ENCODE data around the gene PAX3.

PAX3 gene

GRCh38 chr2:222257645-222258044 lies 41.2 kb downstream of the PAX3 start:
- H3K27me3 ChIP-seq (ENCODE audit: control insufficient read depth, insufficient read depth, low read length), result no peaks in the 10 kb centered on the region
- no peak overlapping the region for H3K4me3 ChIP-seq (ENCODE audit: low read depth, low read length)
- H3K9ac ChIP-seq (ENCODE audit: low read length), result no peak overlapping the region
- H3K36me3 ChIP-seq (ENCODE audit: control insufficient read depth, insufficient read depth, low read length), result no peaks in the 10 kb centered on the region
- no peaks in the 10 kb centered on the region for H3K9me3 ChIP-seq (ENCODE audit: control insufficient read depth, insufficient read depth, low read depth, low read length)
- peaks cover 16% of the 10 kb centered on the region for H3K4me1 ChIP-seq (ENCODE audit: control insufficient read depth, insufficient read depth, low read length)
- H3K27ac ChIP-seq (ENCODE audit: low read depth, low read length), result no peak overlapping the region

- Histone ChIP-seq H3K27ac (ENCODE audit: low read depth, low read length) (no peak overlapping the region), H3K27me3 (ENCODE audit: control insufficient read depth, insufficient read depth, low read length) (no peaks in the 10 kb centered on the region), H3K9ac (ENCODE audit: low read length) (no peak overlapping the region), H3K4me1 (ENCODE audit: control insufficient read depth, insufficient read depth, low read length) (peaks cover 16% of the 10 kb centered on the region), H3K4me3 (ENCODE audit: low read depth, low read length) (no peak overlapping the region), H3K36me3 (ENCODE audit: control insufficient read depth, insufficient read depth, low read length) (no peaks in the 10 kb centered on the region), H3K9me3 (ENCODE audit: control insufficient read depth, insufficient read depth, low read depth, low read length) (no peaks in the 10 kb centered on the region)
Observed at GRCh38 chr2:222256250-222256649, 42.5 kb downstream of the PAX3 start.

- H3K27ac ChIP-seq (ENCODE audit: low read depth, low read length), result no peak overlapping the region
- H3K4me1 ChIP-seq (ENCODE audit: control insufficient read depth, insufficient read depth, low read length), result peaks cover 16% of the 10 kb centered on the region
- H3K9me3 ChIP-seq (ENCODE audit: control insufficient read depth, insufficient read depth, low read depth, low read length), result no peaks in the 10 kb centered on the region
- H3K4me3 ChIP-seq (ENCODE audit: low read depth, low read length), result no peak overlapping the region
- H3K36me3 ChIP-seq (ENCODE audit: control insufficient read depth, insufficient read depth, low read length), result no peaks in the 10 kb centered on the region
- no peak overlapping the region for H3K9ac ChIP-seq (ENCODE audit: low read length)
- no peaks in the 10 kb centered on the region for H3K27me3 ChIP-seq (ENCODE audit: control insufficient read depth, insufficient read depth, low read length)
Observed at GRCh38 chr2:222255090-222255489, 43.7 kb downstream of the PAX3 start.

- no peak overlapping the region for H3K27ac ChIP-seq (ENCODE audit: low read depth, low read length)
- no peak overlapping the region for H3K9ac ChIP-seq (ENCODE audit: low read length)
- peaks cover 3% of the 10 kb centered on the region; the same call in 1 of the 2 replicates for H3K4me1 ChIP-seq (ENCODE audit: control insufficient read depth, insufficient read depth, low read length)
- no peaks in the 10 kb centered on the region for H3K9me3 ChIP-seq (ENCODE audit: control insufficient read depth, insufficient read depth, low read depth, low read length)
- no peaks in the 10 kb centered on the region for H3K27me3 ChIP-seq (ENCODE audit: control insufficient read depth, insufficient read depth, low read length)
- no peak overlapping the region for H3K4me3 ChIP-seq (ENCODE audit: low read depth, low read length)
- H3K36me3 ChIP-seq (ENCODE audit: control insufficient read depth, insufficient read depth, low read length), result no peaks in the 10 kb centered on the region
Observed at GRCh38 chr2:222250313-222250712, 48.5 kb downstream of the PAX3 start.

GRCh38 chr2:222249444-222249843 lies 49.4 kb downstream of the PAX3 start:
- Histone ChIP-seq H3K9me3 (ENCODE audit: control insufficient read depth, insufficient read depth, low read depth, low read length) (no peaks in the 10 kb centered on the region), H3K4me3 (ENCODE audit: low read depth, low read length) (no peak overlapping the region), H3K27me3 (ENCODE audit: control insufficient read depth, insufficient read depth, low read length) (no peaks in the 10 kb centered on the region), H3K9ac (ENCODE audit: low read length) (no peak overlapping the region), H3K27ac (ENCODE audit: low read depth, low read length) (no peak overlapping the region), H3K4me1 (ENCODE audit: control insufficient read depth, insufficient read depth, low read length) (no peaks in the 10 kb centered on the region), H3K36me3 (ENCODE audit: control insufficient read depth, insufficient read depth, low read length) (no peaks in the 10 kb centered on the region)

GRCh38 chr2:222248818-222249217 lies 50.0 kb downstream of the PAX3 start:
- Histone ChIP-seq H3K9me3 (ENCODE audit: control insufficient read depth, insufficient read depth, low read depth, low read length) (no peaks in the 10 kb centered on the region), H3K36me3 (ENCODE audit: control insufficient read depth, insufficient read depth, low read length) (no peaks in the 10 kb centered on the region), H3K4me1 (ENCODE audit: control insufficient read depth, insufficient read depth, low read length) (no peaks in the 10 kb centered on the region), H3K27me3 (ENCODE audit: control insufficient read depth, insufficient read depth, low read length) (0 out of 2 replicates have a peak, but pooled peaks cover 2% of the 10 kb centered on the region), H3K27ac (ENCODE audit: low read depth, low read length) (no peak overlapping the region), H3K4me3 (ENCODE audit: low read depth, low read length) (no peak overlapping the region), H3K9ac (ENCODE audit: low read length) (no peak overlapping the region)

- Histone ChIP-seq H3K4me3 (ENCODE audit: low read depth, low read length) (no peak overlapping the region), H3K36me3 (ENCODE audit: control insufficient read depth, insufficient read depth, low read length) (no peaks in the 10 kb centered on the region), H3K27me3 (ENCODE audit: control insufficient read depth, insufficient read depth, low read length) (peaks cover 8% of the 10 kb centered on the region; the same call in 1 of the 2 replicates), H3K9ac (ENCODE audit: low read length) (no peak overlapping the region), H3K4me1 (ENCODE audit: control insufficient read depth, insufficient read depth, low read length) (no peaks in the 10 kb centered on the region), H3K27ac (ENCODE audit: low read depth, low read length) (no peak overlapping the region), H3K9me3 (ENCODE audit: control insufficient read depth, insufficient read depth, low read depth, low read length) (no peaks in the 10 kb centered on the region)
Observed at GRCh38 chr2:222248256-222248655, 50.5 kb downstream of the PAX3 start.

GRCh38 chr2:222242532-222242931 lies 56.3 kb downstream of the PAX3 start:
- H3K27ac ChIP-seq (ENCODE audit: low read depth, low read length), result no peak overlapping the region
- peaks cover 32% of the 10 kb centered on the region for H3K4me1 ChIP-seq (ENCODE audit: control insufficient read depth, insufficient read depth, low read length)

GRCh38 chr2:222241128-222241870 lies 57.5 kb downstream of the PAX3 start:
- no peak overlapping the region for H3K27ac ChIP-seq (ENCODE audit: low read depth, low read length)

More at GRCh38 chr2:222242532-222242931, 56.3 kb downstream of the PAX3 start:
- no peak overlapping the region for H3K9ac ChIP-seq (ENCODE audit: low read length)
- H3K4me3 ChIP-seq (ENCODE audit: low read depth, low read length), result no peak overlapping the region
- H3K27me3 ChIP-seq (ENCODE audit: control insufficient read depth, insufficient read depth, low read length), result peaks cover 41% of the 10 kb centered on the region
- H3K9me3 ChIP-seq (ENCODE audit: control insufficient read depth, insufficient read depth, low read depth, low read length), result no peaks in the 10 kb centered on the region
- no peaks in the 10 kb centered on the region for H3K36me3 ChIP-seq (ENCODE audit: control insufficient read depth, insufficient read depth, low read length)

GRCh38 chr2:222240676-222241049 lies 58.1 kb downstream of the PAX3 start:
- Histone ChIP-seq H3K27me3 (ENCODE audit: control insufficient read depth, insufficient read depth, low read length) (peaks cover 41% of the 10 kb centered on the region), H3K4me1 (ENCODE audit: control insufficient read depth, insufficient read depth, low read length) (peaks cover 32% of the 10 kb centered on the region), H3K4me3 (ENCODE audit: low read depth, low read length) (0 out of 2 replicates have a peak overlapping the region, but pooled peaks have one; percentile 32), H3K9me3 (ENCODE audit: control insufficient read depth, insufficient read depth, low read depth, low read length) (no peaks in the 10 kb centered on the region), H3K36me3 (ENCODE audit: control insufficient read depth, insufficient read depth, low read length) (no peaks in the 10 kb centered on the region), H3K9ac (ENCODE audit: low read length) (no peak overlapping the region), H3K27ac (ENCODE audit: low read depth, low read length) (no peak overlapping the region)

More at GRCh38 chr2:222241128-222241870, 57.5 kb downstream of the PAX3 start:
- no peak overlapping the region for H3K4me3 ChIP-seq (ENCODE audit: low read depth, low read length)
- no peaks in the 10 kb centered on the region for H3K9me3 ChIP-seq (ENCODE audit: control insufficient read depth, insufficient read depth, low read depth, low read length)
- no peak overlapping the region for H3K9ac ChIP-seq (ENCODE audit: low read length)
- peaks cover 41% of the 10 kb centered on the region for H3K27me3 ChIP-seq (ENCODE audit: control insufficient read depth, insufficient read depth, low read length)
- H3K36me3 ChIP-seq (ENCODE audit: control insufficient read depth, insufficient read depth, low read length), result no peaks in the 10 kb centered on the region
- H3K4me1 ChIP-seq (ENCODE audit: control insufficient read depth, insufficient read depth, low read length), result peaks cover 32% of the 10 kb centered on the region

- Histone ChIP-seq H3K9ac (ENCODE audit: low read length) (peak overlapping the region; percentile 17), H3K27ac (ENCODE audit: low read depth, low read length) (no peak overlapping the region), H3K27me3 (ENCODE audit: control insufficient read depth, insufficient read depth, low read length) (peaks cover 41% of the 10 kb centered on the region), H3K36me3 (ENCODE audit: control insufficient read depth, insufficient read depth, low read length) (no peaks in the 10 kb centered on the region), H3K4me1 (ENCODE audit: control insufficient read depth, insufficient read depth, low read length) (peaks cover 32% of the 10 kb centered on the region), H3K9me3 (ENCODE audit: control insufficient read depth, insufficient read depth, low read depth, low read length) (no peaks in the 10 kb centered on the region), H3K4me3 (ENCODE audit: low read depth, low read length) (peak overlapping the region; percentile 32)
Observed at GRCh38 chr2:222239945-222240675, 58.7 kb downstream of the PAX3 start.
